Measurements from ENCODE around the gene PLAGL1. TPM values are rescaled to one million over a fixed set of nuclear protein-coding genes. Genes with fewer than 3 reads are reported as not detected.

PLAGL1 gene
- total RNA-seq, 1 donor from 2014 or later, result 103 TPM

DNA sequence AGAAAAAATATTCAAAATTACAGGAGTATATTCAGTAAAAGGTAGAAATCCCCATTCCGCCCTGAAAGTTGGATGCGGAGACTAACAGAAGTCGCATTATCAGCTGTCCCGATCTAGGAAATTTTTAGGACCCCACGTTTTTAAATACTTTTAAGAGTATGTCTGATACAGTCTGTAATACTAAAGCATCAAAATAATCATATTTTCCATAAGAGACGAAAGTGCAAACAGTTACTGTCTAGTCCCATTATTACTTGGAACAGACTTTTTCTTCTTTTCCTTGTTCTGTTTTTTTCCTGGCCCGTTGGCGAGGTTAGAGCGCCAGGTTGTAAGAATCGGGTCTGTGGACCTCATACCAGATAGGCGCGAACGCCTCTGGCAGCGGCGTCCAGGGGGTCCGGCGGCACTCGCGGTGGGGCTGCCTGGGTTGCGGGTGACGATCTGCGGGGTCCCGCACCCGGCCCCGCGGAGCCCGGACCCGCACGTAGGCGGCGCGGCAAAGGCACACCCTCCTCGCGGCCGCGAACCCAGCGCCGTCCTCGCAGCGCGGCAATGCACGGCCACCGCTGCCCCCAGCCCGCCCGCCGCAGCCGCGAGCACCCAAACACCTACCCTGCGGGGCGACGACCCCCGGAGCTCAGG lies 460 bp downstream of the PLAGL1 start:
- no peaks in the 10 kb centered on the region for H3K9me3 Mint-ChIP-seq (ENCODE audit: unreplicated experiment)
- H3K36me3 Mint-ChIP-seq (ENCODE audit: unreplicated experiment), result peaks cover 14% of the 10 kb centered on the region
- TF ChIP-seq, protein P1, sequence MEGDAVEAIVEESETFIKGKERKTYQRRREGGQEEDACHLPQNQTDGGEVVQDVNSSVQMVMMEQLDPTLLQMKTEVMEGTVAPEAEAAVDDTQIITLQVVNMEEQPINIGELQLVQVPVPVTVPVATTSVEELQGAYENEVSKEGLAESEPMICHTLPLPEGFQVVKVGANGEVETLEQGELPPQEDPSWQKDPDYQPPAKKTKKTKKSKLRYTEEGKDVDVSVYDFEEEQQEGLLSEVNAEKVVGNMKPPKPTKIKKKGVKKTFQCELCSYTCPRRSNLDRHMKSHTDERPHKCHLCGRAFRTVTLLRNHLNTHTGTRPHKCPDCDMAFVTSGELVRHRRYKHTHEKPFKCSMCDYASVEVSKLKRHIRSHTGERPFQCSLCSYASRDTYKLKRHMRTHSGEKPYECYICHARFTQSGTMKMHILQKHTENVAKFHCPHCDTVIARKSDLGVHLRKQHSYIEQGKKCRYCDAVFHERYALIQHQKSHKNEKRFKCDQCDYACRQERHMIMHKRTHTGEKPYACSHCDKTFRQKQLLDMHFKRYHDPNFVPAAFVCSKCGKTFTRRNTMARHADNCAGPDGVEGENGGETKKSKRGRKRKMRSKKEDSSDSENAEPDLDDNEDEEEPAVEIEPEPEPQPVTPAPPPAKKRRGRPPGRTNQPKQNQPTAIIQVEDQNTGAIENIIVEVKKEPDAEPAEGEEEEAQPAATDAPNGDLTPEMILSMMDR (IDR thresholded peaks at IDR 0.05), result no peak
- DNase-seq (ENCODE audit: extremely low spot score, unreplicated experiment), result no peak
- peaks cover 9% of the 10 kb centered on the region for H3K27me3 Mint-ChIP-seq (ENCODE audit: unreplicated experiment)
- peaks cover 16% of the 10 kb centered on the region for H3K4me1 Mint-ChIP-seq (ENCODE audit: unreplicated experiment)
- H3K4me3 Mint-ChIP-seq (ENCODE audit: unreplicated experiment), result peak overlapping the region; percentile 78
- peak overlapping the region; percentile 76 for H3K27ac Mint-ChIP-seq (ENCODE audit: unreplicated experiment)

DNA sequence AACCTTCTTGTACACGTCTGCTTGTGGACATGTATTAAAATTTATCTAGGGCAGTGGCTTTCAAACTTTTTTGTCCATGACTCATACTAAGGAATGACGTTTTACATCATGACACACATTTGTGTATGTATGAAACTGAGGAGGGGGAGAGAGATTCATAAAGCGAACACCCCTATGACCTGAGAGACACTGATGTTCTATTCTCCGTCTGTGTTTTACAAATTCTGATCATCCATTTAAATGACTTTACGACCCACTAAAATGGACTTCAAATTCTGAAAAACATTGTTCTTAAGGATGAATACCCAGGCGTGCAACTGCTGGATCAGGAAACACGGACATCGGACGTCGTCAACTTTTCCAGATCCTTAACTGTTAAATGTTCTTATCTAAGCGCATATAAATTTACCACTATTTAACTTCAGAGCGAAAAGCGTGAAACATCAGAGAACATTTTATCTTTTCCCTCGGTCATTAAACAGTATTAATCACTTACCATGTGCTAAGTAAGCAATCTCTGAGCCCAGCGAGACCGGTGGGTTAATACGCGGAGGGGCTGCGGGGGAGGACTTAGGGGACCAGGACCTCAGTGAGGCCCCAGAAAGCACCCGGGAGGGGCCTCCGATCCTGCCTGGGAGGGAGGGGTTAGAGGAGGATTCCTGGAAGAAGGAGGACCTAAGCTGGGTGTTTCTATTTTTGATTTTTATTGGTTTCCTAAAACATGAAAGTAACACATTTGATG lies 1.2 kb downstream of the PLAGL1 start:
- peaks cover 14% of the 10 kb centered on the region for H3K4me1 Mint-ChIP-seq (ENCODE audit: unreplicated experiment)
- peak overlapping the region; percentile 76 for H3K27ac Mint-ChIP-seq (ENCODE audit: unreplicated experiment)
- H3K36me3 Mint-ChIP-seq (ENCODE audit: unreplicated experiment), result peaks cover 20% of the 10 kb centered on the region
- peak overlapping the region; percentile 78 for H3K4me3 Mint-ChIP-seq (ENCODE audit: unreplicated experiment)
- H3K9me3 Mint-ChIP-seq (ENCODE audit: unreplicated experiment), result peaks cover 5% of the 10 kb centered on the region
- DNase-seq (ENCODE audit: extremely low spot score, unreplicated experiment), result no peak
- TF ChIP-seq, protein P1 (IDR thresholded peaks at IDR 0.05), result no peak
- H3K27me3 Mint-ChIP-seq (ENCODE audit: unreplicated experiment), result peaks cover 9% of the 10 kb centered on the region

DNA sequence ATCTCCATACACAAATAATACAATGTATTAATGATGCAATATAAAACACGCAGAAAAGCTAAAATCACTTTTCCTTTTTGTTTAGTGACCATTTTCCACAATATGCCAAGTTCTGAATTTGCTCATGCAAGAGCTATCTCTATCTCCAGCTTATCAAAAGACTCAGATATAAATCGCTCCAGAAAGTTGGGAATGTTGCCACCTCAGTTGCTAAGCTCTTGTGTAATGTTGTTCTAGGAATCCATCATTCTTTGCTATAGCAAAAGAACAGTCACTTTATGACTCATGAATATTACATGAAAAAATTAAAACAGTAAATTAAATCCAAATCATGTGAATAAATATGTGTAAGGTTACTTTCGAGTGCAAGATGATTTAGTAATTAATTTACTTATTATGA lies 8.7 kb downstream of the PLAGL1 start:
- Mint-ChIP-seq H3K9me3 (ENCODE audit: unreplicated experiment) (peaks cover 28% of the 10 kb centered on the region), H3K36me3 (ENCODE audit: unreplicated experiment) (peaks cover 39% of the 10 kb centered on the region), H3K4me3 (ENCODE audit: unreplicated experiment) (no peak overlapping the region), H3K27me3 (ENCODE audit: unreplicated experiment) (no peaks in the 10 kb centered on the region), H3K4me1 (ENCODE audit: unreplicated experiment) (peaks cover 3% of the 10 kb centered on the region), H3K27ac (ENCODE audit: unreplicated experiment) (no peak overlapping the region)
- no peak for DNase-seq (ENCODE audit: extremely low spot score, unreplicated experiment)
- TF ChIP-seq, protein P1 (IDR thresholded peaks at IDR 0.05), result no peak

DNA sequence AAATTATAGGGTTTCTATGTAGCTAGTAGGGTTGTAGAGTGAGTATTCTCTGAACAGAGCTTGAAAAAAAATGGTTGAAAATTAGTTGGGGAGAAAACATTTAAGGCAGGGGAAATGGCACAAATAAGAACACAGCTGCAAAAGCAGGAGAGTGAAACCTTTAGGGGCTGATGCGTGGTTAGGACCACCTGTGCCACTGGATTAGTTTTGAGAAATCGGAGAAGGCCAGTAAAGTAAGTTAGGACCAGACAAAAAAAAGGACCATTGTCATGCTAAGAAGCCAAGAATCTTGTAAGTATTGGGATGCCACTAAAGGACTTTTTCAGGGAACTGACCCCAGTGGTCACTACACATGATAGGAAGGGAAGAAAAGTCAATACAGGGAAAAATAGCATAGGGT lies 9.4 kb downstream of the PLAGL1 start:
- TF ChIP-seq, protein P1 (IDR thresholded peaks at IDR 0.05), result no peak
- Mint-ChIP-seq H3K36me3 (ENCODE audit: unreplicated experiment) (peaks cover 42% of the 10 kb centered on the region), H3K27ac (ENCODE audit: unreplicated experiment) (no peak overlapping the region), H3K27me3 (ENCODE audit: unreplicated experiment) (no peaks in the 10 kb centered on the region), H3K4me1 (ENCODE audit: unreplicated experiment) (no peaks in the 10 kb centered on the region), H3K9me3 (ENCODE audit: unreplicated experiment) (peaks cover 35% of the 10 kb centered on the region), H3K4me3 (ENCODE audit: unreplicated experiment) (no peak overlapping the region)
- DNase-seq (ENCODE audit: extremely low spot score, unreplicated experiment), result no peak

DNA sequence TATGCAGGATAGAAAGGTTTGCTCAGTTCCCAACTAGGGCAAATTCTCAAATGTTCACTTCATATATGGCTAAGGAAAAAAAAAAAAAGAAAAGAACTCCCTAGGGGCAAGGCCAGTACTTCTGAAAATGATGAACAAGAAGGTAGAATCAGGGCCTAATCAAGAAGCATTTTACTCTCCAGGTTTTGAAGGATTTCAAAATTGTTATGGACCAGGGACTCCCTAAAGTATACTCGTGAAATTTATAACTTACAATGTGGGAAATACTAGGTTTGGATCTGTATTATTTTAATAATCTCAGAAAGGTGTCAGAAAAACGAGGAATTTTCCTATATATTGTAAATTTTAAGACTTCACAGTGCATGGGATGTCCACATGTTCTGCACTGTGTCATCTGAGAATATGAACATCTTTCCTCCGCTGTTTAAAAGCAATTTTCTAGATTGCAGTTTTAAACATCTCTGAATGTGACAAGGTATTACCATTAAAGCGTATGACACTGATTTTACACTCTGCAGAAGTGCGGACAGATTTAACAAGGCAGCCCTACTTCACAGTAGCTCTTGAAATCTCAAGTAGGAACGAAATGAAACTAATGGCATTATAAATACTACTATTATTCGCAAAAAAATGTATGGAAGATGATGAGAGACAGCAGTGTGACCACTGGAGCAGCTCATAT lies 14.0 kb downstream of the PLAGL1 start:
- TF ChIP-seq, protein P1 (IDR thresholded peaks at IDR 0.05), result no peak
- no peak for DNase-seq (ENCODE audit: extremely low spot score, unreplicated experiment)
- peaks cover 8% of the 10 kb centered on the region for H3K27me3 Mint-ChIP-seq (ENCODE audit: unreplicated experiment)
- no peaks in the 10 kb centered on the region for H3K4me1 Mint-ChIP-seq (ENCODE audit: unreplicated experiment)
- peaks cover 15% of the 10 kb centered on the region for H3K9me3 Mint-ChIP-seq (ENCODE audit: unreplicated experiment)
- peaks cover 14% of the 10 kb centered on the region for H3K36me3 Mint-ChIP-seq (ENCODE audit: unreplicated experiment)
- no peak overlapping the region for H3K4me3 Mint-ChIP-seq (ENCODE audit: unreplicated experiment)
- no peak overlapping the region for H3K27ac Mint-ChIP-seq (ENCODE audit: unreplicated experiment)
